Measurements from ENCODE around the gene TGFBR3. TPM values are rescaled to one million over a fixed set of nuclear protein-coding genes. Genes with fewer than 3 reads are reported as not detected.

Gene TGFBR3
- total RNA-seq = 69.2 TPM

DNA sequence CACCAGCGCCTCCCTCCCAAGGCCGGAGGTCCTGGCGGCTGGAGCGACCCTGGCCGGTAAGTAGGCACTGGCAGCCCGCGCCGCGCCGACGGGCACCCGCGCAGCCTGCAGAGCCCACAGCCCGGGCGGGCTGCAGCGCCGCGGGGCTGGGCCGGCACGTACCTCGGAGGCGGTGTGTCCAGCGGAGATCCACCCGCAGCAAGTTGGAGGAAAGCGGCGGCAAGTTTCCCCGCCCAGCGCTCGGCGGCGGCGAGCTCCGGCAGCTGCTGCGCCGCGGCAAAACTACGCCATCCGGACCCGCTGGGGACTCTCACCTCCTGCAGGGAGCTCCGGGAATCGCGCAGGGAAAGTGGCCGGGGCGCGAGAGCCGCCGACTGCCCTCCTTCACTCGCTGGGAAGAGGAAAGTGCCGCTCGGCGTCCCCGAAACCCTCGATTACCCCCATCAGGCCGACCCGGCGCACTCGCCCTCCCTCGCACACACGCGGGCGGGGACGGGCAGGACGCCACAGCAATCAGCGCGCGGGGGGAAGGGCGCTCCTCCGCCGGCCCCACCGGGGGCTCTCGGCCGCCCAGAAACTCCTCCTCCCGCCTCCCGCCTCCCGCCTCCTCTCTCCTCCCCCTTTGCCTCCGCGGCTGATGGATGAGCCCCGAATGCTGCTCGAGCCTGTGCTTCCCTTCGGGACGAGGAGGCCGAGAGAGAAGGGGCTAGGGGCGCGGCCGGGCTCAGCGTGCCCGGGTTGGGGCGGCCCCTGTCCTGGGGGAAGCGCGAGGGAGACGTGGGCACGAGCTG is at the start of gene TGFBR3:
TGFBR3 (minus strand) TSS at position 436 of the 791 bp plus-strand sequence. CDS start 24,620 bp downstream, outside the sequence.
- peak; percentile 97 for DNase-seq

GRCh38 chr1:91929250-91929649 is 43.3 kb upstream of the TGFBR3 start:
- peak; percentile 12 for DNase-seq

DNA sequence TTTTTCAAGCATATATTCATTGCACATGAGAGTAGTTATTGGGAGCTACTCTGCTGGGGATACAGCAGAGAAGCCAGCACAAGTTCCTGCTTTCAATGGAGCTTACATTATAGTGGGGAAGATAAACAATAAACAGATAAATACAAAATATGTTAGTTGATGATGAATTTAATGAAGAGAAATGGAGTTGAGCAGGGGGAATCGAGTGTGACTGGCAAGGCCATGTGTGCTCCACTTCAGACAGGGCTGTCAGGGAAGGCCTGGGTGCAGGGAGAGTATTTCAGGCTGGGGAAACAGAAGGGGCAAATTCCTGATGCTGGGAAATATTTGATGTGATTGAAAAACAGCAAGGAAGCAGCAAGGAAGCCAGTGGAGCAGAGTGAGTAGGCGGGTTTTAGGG is 42.1 kb upstream of the TGFBR3 start:
- no peak for DNase-seq

- DNase-seq = no peak
Measured at GRCh38 chr1:91925644-91926435, 39.9 kb upstream of the TGFBR3 start.

GRCh38 chr1:91924146-91924545 is 38.2 kb upstream of the TGFBR3 start:
- DNase-seq = no peak

GRCh38 chr1:91919962-91920361 is 34.0 kb upstream of the TGFBR3 start:
- no peak for DNase-seq

DNA sequence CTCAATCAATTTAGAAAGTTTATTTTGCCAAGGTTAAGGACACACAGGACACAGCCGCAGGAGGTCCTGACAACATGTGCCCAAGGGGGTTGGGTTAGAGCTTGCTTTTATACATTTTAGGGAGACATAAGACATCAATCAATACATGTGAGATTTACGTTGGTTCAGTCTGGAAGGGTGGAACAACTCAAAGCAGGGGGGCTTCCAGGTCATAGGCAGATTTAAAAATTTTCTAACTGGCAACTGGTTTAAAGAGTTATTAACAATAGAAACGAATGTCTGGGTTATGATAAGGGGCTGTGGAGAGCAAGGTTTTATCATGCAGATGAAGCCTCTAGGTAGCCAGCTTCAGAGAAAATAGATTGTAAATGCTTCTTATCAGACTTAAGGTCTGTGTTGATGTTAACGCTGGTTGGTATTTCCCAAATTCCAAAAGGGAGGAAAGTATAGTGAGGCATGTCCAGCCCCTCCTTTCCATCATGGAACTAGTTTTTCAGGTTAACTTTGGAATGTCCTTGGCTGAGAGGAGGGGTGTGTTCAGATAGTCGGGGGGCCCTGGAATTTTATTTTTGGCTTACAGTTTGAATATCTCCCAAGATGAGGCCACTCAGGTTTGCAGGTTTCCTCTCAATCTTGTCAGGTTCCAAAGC is 31.0 kb upstream of the TGFBR3 start:
- DNase-seq = no peak

DNA sequence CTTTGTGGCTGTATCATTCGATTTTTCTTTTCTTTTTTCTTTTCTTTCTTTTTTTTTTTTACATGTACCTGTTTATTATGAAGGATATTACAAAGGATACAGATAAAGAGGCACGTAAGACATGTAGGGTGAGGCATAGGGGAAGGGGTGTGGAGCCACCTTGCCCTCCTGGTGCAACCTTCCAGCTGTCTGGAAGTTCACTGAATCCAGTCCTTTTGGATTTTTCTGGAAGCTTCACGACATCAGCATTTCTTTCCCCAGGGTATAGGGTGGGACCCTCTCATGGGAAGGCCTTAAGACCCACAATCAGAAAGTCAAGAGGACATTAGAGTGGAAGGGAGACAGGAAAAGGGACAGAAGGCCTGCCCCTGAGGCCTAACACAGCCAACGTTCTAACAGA is 30.1 kb upstream of the TGFBR3 start:
- DNase-seq = no peak

- DNase-seq = no peak
Measured at GRCh38 chr1:91913018-91913417, 27.1 kb upstream of the TGFBR3 start.

DNA sequence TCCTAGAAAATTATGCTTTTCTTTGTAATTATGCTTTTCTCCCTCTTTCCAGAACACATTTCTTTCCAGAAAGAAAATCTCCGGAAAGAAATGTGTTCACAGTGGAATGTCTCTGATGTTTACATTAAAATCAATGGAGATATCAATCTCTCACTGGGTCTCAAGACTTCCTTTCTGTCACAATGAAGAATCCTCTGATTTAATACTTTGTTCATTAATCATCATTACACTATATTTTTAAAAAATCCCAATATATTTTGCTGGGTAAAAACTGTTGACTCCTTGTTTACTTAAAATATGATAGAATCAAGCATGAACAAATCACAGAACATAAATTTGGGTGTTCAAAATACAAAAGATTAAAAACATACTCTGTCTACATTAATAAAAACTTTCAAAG is 26.3 kb upstream of the TGFBR3 start:
- no peak for DNase-seq

GRCh38 chr1:91901231-91901630 is 15.3 kb upstream of the TGFBR3 start:
- no peak for DNase-seq

DNA sequence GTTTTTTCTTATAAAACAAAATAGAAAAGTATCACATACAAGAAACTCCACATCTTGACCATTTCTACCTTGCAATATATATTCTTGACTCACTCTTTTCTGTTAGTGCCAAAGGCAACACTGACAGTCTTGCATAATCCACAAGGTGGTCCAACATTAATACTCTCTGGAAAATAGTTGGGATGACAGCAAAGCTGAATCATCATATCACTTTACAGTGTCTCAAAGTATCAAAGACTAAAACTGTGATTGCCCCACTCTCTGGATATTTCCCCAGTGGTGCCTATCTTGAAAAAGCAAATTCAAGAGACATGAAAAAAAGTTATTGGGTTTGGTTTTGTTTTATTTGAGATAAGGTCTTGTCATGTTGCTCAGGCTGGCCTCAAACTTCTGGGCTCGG is 14.6 kb upstream of the TGFBR3 start:
- no peak for DNase-seq

DNA sequence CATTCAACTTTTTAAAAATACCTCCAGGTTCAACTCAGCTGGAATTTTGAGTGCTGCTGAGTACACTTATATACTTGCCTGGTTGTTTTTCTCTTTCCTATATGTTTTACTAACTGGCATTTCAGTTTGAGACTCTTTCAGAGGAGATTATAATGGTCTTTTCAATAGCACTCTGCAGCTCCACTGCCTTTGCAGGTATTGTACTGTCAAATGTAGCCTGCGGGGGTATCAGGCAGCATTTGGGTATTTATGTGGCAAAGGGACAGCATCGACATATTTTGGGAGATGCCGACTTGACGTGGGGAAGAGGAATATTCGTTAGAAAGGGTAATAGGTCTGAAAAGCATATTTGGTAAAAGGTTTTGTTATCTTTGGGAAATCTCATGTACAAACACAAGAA is 11.1 kb upstream of the TGFBR3 start:
- DNase-seq = no peak

DNA sequence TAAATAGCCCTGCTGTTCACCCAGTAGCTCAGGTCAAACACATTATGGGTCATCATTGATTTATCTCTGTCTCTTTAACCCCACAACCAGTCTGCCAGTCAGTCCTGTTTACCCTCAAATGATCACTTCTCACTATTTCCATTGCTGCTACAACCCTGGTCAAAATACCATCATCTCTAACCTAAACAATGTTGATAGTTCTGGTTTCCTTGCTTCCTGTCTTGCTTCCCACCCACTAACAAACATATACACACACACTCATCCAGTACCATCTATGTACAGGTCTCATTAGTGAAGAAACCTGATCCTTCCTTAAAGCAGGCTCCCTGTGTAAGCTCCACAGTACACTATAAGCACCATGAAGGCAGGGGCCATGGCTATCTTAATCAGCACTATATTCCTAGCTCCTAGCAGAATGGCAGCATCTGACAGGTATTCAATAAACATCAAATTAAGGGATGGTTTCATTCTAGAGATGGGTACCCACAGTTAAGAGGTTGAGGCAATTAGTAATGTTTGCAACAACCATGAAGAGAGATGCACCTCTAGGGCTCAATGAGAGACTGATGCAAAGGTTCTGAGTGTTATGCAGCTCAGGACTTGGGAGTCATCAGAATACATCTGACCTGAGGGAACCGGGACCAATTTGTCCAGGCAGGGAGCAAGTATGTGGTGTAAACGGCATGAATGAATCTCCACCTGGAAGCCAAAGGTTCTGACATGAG is 10.0 kb upstream of the TGFBR3 start:
- no peak for DNase-seq

DNA sequence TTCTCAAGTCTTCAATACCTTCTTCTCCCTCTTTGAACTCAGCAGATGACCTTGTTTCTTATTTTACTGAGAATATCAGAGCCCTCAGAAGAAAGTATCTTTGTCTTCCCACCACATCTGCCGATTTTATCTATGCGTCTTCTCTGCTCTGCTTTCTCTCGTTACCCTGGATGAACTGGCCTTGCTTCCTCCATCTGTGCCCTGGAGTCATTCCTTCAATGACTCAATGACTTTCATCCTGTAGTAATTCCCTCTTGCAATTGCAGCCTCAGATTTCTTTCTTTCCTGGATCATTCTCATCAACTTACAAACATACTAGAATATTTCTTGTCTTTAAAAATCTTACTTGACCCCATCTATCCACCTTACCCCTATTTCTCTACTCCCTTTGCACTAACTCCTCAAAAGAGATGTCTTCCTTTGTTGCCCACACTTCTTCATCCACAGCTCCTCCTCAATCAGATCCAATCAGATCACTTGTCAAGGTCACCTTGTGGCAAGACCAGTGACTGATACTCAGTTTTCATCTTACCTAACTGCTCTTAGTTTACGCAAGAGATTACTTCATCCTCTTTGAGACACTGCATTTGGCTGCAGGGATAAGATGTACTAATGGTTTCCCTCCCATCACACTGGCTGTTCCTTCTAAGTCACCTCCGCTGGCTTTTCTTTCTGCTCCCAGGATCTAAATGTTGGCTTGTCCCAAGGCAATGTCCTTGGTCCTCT is 8.2 kb upstream of the TGFBR3 start:
- DNase-seq = no peak

- no peak for DNase-seq
Measured at GRCh38 chr1:91891969-91892368, 6.0 kb upstream of the TGFBR3 start.

GRCh38 chr1:91891454-91891853 is 5.5 kb upstream of the TGFBR3 start:
- DNase-seq = no peak

DNA sequence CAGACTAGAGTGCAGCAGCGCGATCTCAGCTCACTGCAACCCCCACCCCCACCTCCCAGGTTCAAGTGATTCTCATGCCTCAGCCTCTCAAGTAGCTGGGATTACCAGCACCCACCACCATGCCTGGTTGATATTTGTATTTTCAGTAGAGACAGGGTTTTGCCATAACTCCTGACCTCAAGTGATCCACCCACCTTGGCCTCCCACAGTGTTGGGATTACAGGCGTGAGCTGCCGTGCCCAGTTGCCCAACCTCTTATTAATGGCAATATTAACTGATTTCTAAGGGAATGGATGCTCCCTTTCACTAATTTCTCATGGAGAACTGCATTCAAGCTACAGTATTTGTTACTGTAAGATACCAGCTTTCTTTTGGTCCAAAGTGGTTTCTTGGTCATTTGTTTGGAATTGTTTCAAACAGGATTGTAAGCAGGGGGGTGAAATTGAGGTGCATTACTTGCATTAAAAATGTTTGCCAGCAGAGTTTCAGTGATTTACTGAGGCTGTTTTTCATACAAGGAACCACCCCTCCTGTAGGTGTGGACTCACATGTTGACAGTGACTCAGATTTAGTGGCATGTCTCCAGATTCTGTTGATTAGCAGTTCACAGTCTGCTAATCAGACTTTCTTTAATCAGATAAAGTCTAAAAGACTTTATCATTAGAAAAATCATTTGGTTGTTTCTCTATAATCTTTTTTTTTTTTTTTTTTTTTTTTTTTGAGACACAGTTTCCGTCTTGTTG is 3.9 kb upstream of the TGFBR3 start:
- no peak for DNase-seq

GRCh38 chr1:91885213-91885715 is 687 bp downstream of the TGFBR3 start:
- peak; percentile 53 for DNase-seq

GRCh38 chr1:91884459-91885212 is 1.3 kb downstream of the TGFBR3 start:
- peak; percentile 50 for DNase-seq
